ENCODE measurements around the gene PSTPIP2. TPM values are rescaled to one million over a fixed set of nuclear protein-coding genes. Genes with fewer than 3 reads are reported as not detected.

The PSTPIP2 gene
- total and polyA plus RNA-seq, 2 of the 4 experiments (the other 2 are of a cell fraction), result 10.4 to 12.4 TPM

GRCh38 chr18:45938488-45938935 is 133.5 kb downstream of the PSTPIP2 start:
- ChIA-PET POLR2A (ENCODE audit: unreplicated experiment) (no interaction called here), CTCF (interaction anchor here (1.0 kb wide), 1 partner anchor 24 kb away, joined by 3 read pairs; no protein-coding TSS in a partner anchor)

More at GRCh38 chr18:45938488-45938935, 133.5 kb downstream of the PSTPIP2 start:
- peaks cover 20% of the 10 kb centered on the region for H3K9me1 ChIP-seq (ENCODE audit: insufficient read depth, low read length)
- intact Hi-C loops (cut with micrococcal nuclease) (no loop called here), in situ Hi-C loops (cut with MboI; ENCODE audit: low sequenced_read_pairs) (no loop called here), dilution Hi-C loops (cut with HindIII; ENCODE audit: low sequenced_read_pairs, unreplicated experiment) (no loop called here)
- H2AK5ac ChIP-seq (ENCODE audit: low read depth, low read length), result 0 out of 2 replicates have a peak overlapping the region, but pooled peaks have one; percentile 13
- peaks cover 18 to 43% of the 10 kb centered on the region in 2 experiments for H3K79me1 ChIP-seq (ENCODE audit: low read depth in 1 of 2, low read length in 2 of 2)
- H3K23ac ChIP-seq (ENCODE audit: low read depth, low read length), result no peak overlapping the region
- H2BK15ac ChIP-seq (ENCODE audit: low read depth, low read length), result 0 out of 3 replicates have a peak overlapping the region, but pooled peaks have one; percentile 8
- no peak overlapping the region for H3K4ac ChIP-seq (ENCODE audit: low read depth, low read length)
- no peak overlapping the region for H4K91ac ChIP-seq (ENCODE audit: insufficient read depth, low read depth, low read length)
- no peaks in the 10 kb centered on the region for H3K9me3 ChIP-seq (ENCODE audit: control insufficient read depth, insufficient read depth, low read length)
- H3K14ac ChIP-seq (replicated peaks; ENCODE audit: low read depth, low read length), result no peak overlapping the region
- ATAC-seq (ENCODE audit: low read depth) (no peak), DNase-seq (no peak)
- WGBS, 2 experiments (ENCODE audit: extremely low coverage in 2 of 2, insufficient read length in 1 of 2), result no CpG with 5 or more reads among the region's 2 CpGs
- BruUV-seq (replicated peaks), result no TSS peak
- no peak overlapping the region for H4K8ac ChIP-seq (ENCODE audit: low read depth in 2 of 2, low read length in 2 of 2)
- H3K4me3 ChIP-seq (ENCODE audit: insufficient read depth, low read depth, low read length), result no peak overlapping the region
- H2BK20ac ChIP-seq (ENCODE audit: low read depth, low read length), result peak overlapping the region; percentile 1; the same call in 1 of the 2 replicates
- no peaks in the 10 kb centered on the region for H4K20me1 ChIP-seq (ENCODE audit: insufficient read depth, low read length)
- no peak overlapping the region for H2AK9ac ChIP-seq (replicated peaks; ENCODE audit: low read depth, low read length, poor library complexity)
- H2BK5ac ChIP-seq (ENCODE audit: low read depth, low read length, poor library complexity, severe bottlenecking), result peak overlapping the region; percentile 48
- peak overlapping the region; percentile 1; the same call in 1 of the 2 replicates for H4K5ac ChIP-seq (ENCODE audit: low read depth, low read length)
- peaks cover 44% of the 10 kb centered on the region for H3K36me3 ChIP-seq (ENCODE audit: control insufficient read depth, insufficient read depth, low read length)
- H3K56ac ChIP-seq (ENCODE audit: extremely low read depth, insufficient read depth, low read length), result no peak overlapping the region
- 0 out of 2 replicates have a peak overlapping the region, but pooled peaks have one; percentile 6 for H2BK120ac ChIP-seq (ENCODE audit: low read depth, low read length)
- peaks cover 18% of the 10 kb centered on the region for H3K4me1 ChIP-seq (ENCODE audit: control insufficient read depth, insufficient read depth, low read length)
- no peak overlapping the region for H3K4me2 ChIP-seq (ENCODE audit: low read depth, low read length)
- H2AFZ ChIP-seq (replicated peaks; ENCODE audit: low read length, poor library complexity), result no peak overlapping the region
- H3K18ac ChIP-seq (ENCODE audit: low read depth, low read length), result no peak overlapping the region
- no peak overlapping the region for H3K9ac ChIP-seq (ENCODE audit: low read depth, low read length)
- no peak for TF ChIP-seq USF2 (IDR thresholded peaks at IDR 0.05; ENCODE audit: low read depth, low read length)
- TF ChIP-seq CHD1 (IDR thresholded peaks at IDR 0.05; ENCODE audit: low read depth, low read length), result no peak
- no peak for TF ChIP-seq CEBPB (IDR thresholded peaks at IDR 0.05; ENCODE audit: low read depth, low read length)
- TF ChIP-seq MAZ (IDR thresholded peaks at IDR 0.05; ENCODE audit: borderline replicate concordance, low read depth, low read length), result no peak
- no peak for TF ChIP-seq NFE2L2 (IDR thresholded peaks at IDR 0.05; ENCODE audit: low read depth, low read length)
- TF ChIP-seq MXI1 (IDR thresholded peaks at IDR 0.05; ENCODE audit: borderline replicate concordance, low read depth, low read length), result no peak
- no peak for TF ChIP-seq ELK1 (IDR thresholded peaks at IDR 0.05; ENCODE audit: borderline replicate concordance, low read depth, low read length)
- no peak for TF ChIP-seq RAD21 (IDR thresholded peaks at IDR 0.05; ENCODE audit: low read length)
- TF ChIP-seq SMC3 (IDR thresholded peaks at IDR 0.05; ENCODE audit: low read depth, low read length), result no peak
- TF ChIP-seq FOS (IDR thresholded peaks at IDR 0.05; ENCODE audit: low read depth, low read length), result no peak
- TF ChIP-seq RCOR1 (IDR thresholded peaks at IDR 0.05; ENCODE audit: insufficient replicate concordance, low read length), result no peak
- TF ChIP-seq CTCF (conservative IDR thresholded peaks at IDR 0.05; ENCODE audit: low read depth, low read length), result no peak
- no peak for TF ChIP-seq POLR2A (IDR thresholded peaks at IDR 0.05; ENCODE audit: low read depth, low read length)
- no peak for TF ChIP-seq BHLHE40 (IDR thresholded peaks at IDR 0.05; ENCODE audit: low read depth, low read length)
- no peak overlapping the region for H3K27ac ChIP-seq (ENCODE audit: insufficient read depth, low read length)
- H3K27me3 ChIP-seq (ENCODE audit: control insufficient read depth, insufficient read depth, low read length), result no peaks in the 10 kb centered on the region

Data from IMR-90 (cell line).